NCI-H82 treated with DMSO at 0.1 percent for 48 hours (cell line): ENCODE data around the gene ZNF33B.
"Not testable (repeated sequence)": the region's sequence is repeated elsewhere in the genome, so short reads cannot be mapped to it uniquely, and the experiment has no call there.

Experiments used
- DNase-seq: peaks from one replicate; lab custom pipeline; 2025; ENCODE audit not compliant: unreplicated experiment; lab: John Stamatoyannopoulos, UW

The ZNF33B gene

GRCh38 chr10:42638055-42638820 lies at the start of gene ZNF33B:
TSS of gene ZNF33B (minus strand) at chr10:42638570. CDS start at chr10:42636928, 1,642 bp downstream.
- DNase-seq: peak; percentile 70

- no peak for DNase-seq
These were observed 46.1 kb upstream of the ZNF33B start for GRCh38 chr10:42684517-42684916.

GRCh38 chr10:42680267-42680666 lies 41.9 kb upstream of the ZNF33B start:
- DNase-seq: no peak

- DNase-seq: not testable (repeated sequence)
These were observed 27.0 kb upstream of the ZNF33B start for GRCh38 chr10:42665181-42665979.

GRCh38 chr10:42654419-42654818 lies 16.0 kb upstream of the ZNF33B start:
- DNase-seq: no peak

- DNase-seq: no peak
These were observed 14.5 kb upstream of the ZNF33B start for GRCh38 chr10:42652858-42653257.

GRCh38 chr10:42650374-42650773 lies 12.0 kb upstream of the ZNF33B start:
- no peak for DNase-seq

- DNase-seq: no peak
These were observed 10.1 kb upstream of the ZNF33B start for GRCh38 chr10:42648512-42648911.

GRCh38 chr10:42646687-42647640 lies 8.6 kb upstream of the ZNF33B start:
- DNase-seq: no peak

- DNase-seq: no peak
These were observed 7.8 kb upstream of the ZNF33B start for GRCh38 chr10:42646214-42646613.

GRCh38 chr10:42645516-42645915 lies 7.1 kb upstream of the ZNF33B start:
- DNase-seq: no peak

- DNase-seq: no peak
These were observed 6.7 kb upstream of the ZNF33B start for GRCh38 chr10:42645103-42645502.

GRCh38 chr10:42640610-42641229 lies 2.4 kb upstream of the ZNF33B start:
- no peak for DNase-seq

- no peak for DNase-seq
These were observed 476 bp upstream of the ZNF33B start for GRCh38 chr10:42638821-42639270.

GRCh38 chr10:42637648-42638054 lies 719 bp downstream of the ZNF33B start:
- no peak for DNase-seq

- DNase-seq: no peak
These were observed 1.2 kb downstream of the ZNF33B start for GRCh38 chr10:42637142-42637541.

- DNase-seq: no peak
These were observed 3.3 kb downstream of the ZNF33B start for GRCh38 chr10:42635098-42635497.

GRCh38 chr10:42632564-42632963 lies 5.8 kb downstream of the ZNF33B start:
- no peak for DNase-seq

GRCh38 chr10:42630537-42631134 lies 7.7 kb downstream of the ZNF33B start:
- DNase-seq: no peak

GRCh38 chr10:42623929-42624328 lies 14.4 kb downstream of the ZNF33B start:
- no peak for DNase-seq
